Transverse colon (tissue), 4 donors: ENCODE measurements around the gene WDR31.

Experiments
- CTCF ChIP-seq, 5 experiments: fragments of 200-600 bp in 3 of 5; fragments of 450-650 bp in 2 of 5; sonication (generic) in 3 of 5; IDR thresholded peaks; 1 replicate in 2 of 5; 2 replicates in 3 of 5; pipeline ENCODE4 v1.5.1; 2016 to 2017; ENCODE audit warnings: antibody characterized with exemption in 5 of 5, inconsistent platforms in 3 of 5, mild to moderate bottlenecking in 2 of 5, moderate library complexity in 1 of 5
- POLR2A ChIP-seq: fragments of 450-650 bp; IDR thresholded peaks from one replicate; pipeline ENCODE4 v1.6.1; 2016; ENCODE audit warnings: antibody characterized with exemption, mild to moderate bottlenecking, moderate library complexity
- POLR2AphosphoS5 ChIP-seq, 3 donors: sonication (generic); formaldehyde crosslinking; IDR thresholded peaks; one replicate each; pipeline ENCODE4 v1.6.1; 2016; ENCODE audit warnings: antibody characterized with exemption in 3 of 3

GRCh38 chr9:113320051-113320450 lies 20.0 kb downstream of the WDR31 start:
- TF ChIP-seq POLR2AphosphoS5 (IDR thresholded peaks at IDR 0.05), result no peak
- TF ChIP-seq CTCF (IDR thresholded peaks at IDR 0.05), result no peak
- no peak for TF ChIP-seq POLR2A
